GM21528 (cell line): ENCODE measurements around the gene RSAD2.
"Not testable (repeated sequence)": the region's sequence is repeated elsewhere in the genome, so short reads cannot be mapped to it uniquely, and the experiment has no call there.

ENCODE experiments used
- ATAC-seq: cut with Tn5 transposase; IDR thresholded peaks from one replicate; pipeline ENCODE4 v1.9.1; 2021; ENCODE audit warnings: mild to moderate bottlenecking, moderate library complexity; ENCODE audit not compliant: unreplicated experiment, low FRiP score

The RSAD2 gene

GRCh38 chr2:6877402-6878304 is at the start of gene RSAD2:
TSS of gene RSAD2 (plus strand) at chr2:6877777. CDS start at chr2:6877801, 24 bp downstream.
- ATAC-seq, result peak; percentile 89

- no peak for ATAC-seq
These were observed 49.3 kb upstream of the RSAD2 start for GRCh38 chr2:6828299-6828584.

GRCh38 chr2:6831229-6831628 is 46.3 kb upstream of the RSAD2 start:
- no peak for ATAC-seq

DNA sequence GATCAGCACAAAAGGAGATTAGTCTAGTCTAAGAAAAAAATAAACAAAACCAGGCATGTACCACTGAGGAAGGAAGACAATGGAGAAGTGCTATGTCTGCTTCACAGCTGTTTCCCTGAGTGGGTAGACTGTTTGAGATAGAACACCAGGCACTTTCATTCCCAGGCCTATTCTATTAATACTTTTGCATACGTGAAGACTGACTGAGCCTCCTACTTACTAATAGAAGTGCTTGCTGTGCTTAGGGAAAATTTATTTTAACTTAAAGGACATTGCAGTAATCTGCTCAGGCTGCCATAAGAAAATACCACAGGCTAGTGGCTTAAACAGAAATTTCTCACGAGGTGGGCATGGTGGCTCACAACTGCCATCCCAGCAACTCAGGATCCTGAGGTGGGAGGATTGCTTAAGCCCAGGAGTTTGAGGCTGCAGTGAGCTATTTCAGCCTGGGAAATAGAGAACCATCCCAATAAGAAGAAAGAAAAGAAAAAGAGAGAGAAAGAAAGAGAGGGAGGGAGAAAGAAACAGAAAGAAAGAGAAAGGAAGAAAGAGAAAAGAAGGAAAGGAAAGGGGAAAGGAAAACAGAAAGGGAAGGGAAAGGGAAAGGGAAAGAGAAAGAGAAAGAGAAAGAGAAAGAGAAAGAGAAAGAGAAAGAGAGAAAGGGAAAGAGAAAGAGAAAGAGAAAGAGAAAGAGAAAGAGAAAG is 44.8 kb upstream of the RSAD2 start:
- no peak for ATAC-seq

DNA sequence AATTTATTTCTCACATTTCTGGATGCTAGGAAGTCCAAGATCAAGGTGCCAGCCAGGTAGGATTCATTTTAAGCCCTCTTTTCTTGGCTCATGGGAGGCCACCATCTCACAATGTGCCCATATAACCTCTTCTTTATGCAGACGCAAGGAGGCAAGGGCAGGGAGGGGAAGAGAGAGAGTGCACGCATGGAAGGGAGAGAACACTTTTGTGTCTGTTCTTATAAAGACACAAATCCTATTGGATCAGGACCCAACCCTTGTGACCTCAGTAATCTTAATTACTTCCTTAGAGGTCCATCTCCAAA is 44.3 kb upstream of the RSAD2 start:
- ATAC-seq, result no peak

GRCh38 chr2:6834163-6834562 is 43.4 kb upstream of the RSAD2 start:
- ATAC-seq, result no peak

GRCh38 chr2:6835467-6835866 is 42.1 kb upstream of the RSAD2 start:
- ATAC-seq, result no peak

DNA sequence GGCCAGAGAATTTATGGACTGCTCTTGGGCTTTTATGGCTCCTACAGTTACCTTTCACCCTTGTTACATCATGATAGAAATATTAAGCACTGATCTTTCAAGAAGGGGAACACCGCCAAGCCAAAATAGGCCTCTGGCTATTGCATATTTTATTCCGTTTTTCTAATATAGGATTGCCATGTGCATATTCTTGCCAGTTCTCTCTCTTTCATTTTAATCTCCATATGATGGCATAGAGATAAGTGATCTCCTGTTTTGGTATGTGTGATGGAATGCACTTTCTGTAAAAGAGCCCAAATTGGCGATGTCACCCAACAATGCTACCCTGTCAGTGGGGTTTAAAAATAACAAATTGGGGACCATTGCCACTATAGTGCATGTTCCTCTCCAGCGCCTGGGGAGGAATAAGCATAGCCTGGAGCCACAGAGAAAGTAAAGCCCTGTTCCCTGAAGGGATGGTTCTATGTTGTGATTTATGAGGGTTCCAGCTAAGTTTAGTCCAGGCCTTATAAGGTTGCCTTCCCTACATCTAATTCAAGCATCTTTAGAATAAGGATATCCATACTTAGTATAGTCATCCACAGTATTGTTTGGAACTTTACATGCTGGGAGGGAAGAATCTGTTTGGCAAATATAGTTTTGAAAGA is 38.8 kb upstream of the RSAD2 start:
- no peak for ATAC-seq

DNA sequence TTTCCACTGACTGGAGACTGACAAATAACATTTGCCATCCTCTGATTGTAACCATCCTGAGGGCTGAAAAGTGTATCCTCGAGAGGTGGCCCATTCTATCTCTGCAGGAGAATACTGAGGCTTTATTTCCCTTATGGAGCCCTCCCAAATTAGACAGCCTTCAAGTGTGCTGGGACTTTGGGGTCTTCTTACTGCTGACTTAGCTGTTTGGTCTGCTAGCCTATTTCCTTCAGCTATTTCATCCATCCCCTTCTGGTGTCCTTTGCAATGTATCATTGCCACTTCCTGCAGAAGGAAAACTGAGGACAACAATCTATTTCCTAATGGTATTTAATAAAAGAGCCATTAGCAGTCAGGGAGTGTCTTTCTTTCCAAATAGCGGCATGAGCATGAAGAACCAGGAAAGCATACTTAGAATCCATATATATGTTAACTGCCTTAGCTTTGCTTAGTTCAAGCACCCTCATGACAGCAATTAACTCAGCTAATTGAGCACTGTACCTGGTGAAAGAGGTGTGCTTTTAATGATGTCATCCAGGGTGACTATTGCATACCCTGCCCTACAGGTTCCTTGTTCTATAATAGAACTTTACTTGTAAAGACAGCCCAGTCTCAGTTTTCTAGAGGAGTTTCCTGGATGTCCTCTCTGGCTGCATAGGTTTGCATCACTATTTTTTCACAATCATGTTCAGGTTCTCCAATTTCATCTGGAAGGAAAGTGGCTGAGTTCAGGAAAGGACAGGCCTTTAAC is 35.9 kb upstream of the RSAD2 start:
- ATAC-seq, result no peak

- no peak for ATAC-seq
These were observed 32.3 kb upstream of the RSAD2 start for GRCh38 chr2:6845312-6845711.

DNA sequence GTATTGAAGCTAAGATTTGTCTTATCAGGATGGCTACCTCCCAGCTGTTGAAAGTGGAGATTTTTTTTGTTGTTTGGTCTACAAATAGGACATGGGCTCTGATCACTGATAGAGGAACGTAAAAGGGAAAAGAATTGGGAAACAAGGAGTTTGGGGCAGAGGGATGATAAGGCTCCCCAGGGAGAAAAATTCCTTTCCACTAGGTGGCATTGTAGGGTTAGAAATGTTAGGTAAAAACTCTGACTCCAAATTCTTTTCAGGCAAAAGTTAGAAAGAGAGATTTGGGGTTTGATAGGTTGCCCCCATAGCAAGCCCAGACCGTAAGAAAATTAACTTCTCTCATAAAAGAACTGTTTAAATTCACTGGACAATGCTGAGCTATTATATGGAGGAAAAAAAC is 31.7 kb upstream of the RSAD2 start:
- ATAC-seq, result no peak

DNA sequence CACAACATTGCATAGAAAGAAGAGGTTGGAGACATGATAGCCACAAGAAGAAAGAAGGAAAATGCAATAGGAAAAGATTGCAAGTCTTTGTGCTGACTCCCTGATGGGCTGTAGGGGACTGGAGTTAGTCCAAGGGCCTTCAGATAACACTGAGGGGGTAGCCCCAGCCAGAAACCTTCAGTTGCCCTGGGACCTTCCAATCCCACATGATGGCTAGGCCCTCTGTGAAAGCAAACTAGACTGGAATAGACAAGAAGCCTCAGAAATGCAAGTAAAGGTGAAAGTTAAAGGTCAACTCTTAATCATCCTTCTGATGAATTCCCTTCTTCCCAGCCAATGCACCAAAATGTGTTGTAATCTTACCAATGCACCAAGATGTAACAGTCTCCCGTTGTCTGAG is 31.0 kb upstream of the RSAD2 start:
- ATAC-seq, result no peak

DNA sequence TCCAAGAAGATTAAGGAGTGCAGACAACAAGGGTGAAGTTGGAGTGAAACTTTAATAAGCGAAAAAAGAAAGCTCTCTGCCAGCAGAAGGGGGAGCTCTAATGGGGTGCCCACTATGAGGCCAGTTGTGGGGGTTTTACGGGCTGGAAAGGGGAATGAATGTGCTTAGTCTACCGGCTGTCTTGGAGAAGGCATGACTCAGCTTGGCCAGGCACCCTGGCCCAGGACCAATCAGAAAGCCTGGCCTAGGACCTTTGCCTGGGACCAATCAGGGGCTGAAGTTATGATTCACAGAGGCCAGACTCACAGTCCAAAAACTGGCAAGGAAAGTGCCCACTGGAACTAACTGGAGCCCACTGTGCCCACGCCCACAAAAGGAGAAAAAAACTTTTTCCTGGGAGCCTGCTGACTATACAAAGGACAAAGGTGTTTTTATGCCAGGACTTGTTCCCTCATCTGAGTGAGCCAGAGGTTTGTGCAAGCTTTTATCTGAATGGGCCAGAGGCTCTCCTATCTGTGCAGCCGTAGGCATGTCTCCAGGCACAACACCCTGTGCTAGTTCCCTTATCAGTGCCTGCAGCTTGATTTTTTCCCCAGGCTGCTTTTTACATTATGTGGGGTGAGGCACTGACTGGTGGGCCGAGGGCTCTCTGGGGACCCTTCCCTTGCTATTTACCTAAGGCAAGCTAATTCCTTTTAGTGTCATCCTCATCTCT is 30.5 kb upstream of the RSAD2 start:
- no peak for ATAC-seq

GRCh38 chr2:6852195-6852594 is 25.4 kb upstream of the RSAD2 start:
- no peak for ATAC-seq

- ATAC-seq, result no peak
These were observed 23.2 kb upstream of the RSAD2 start for GRCh38 chr2:6854416-6854815.

DNA sequence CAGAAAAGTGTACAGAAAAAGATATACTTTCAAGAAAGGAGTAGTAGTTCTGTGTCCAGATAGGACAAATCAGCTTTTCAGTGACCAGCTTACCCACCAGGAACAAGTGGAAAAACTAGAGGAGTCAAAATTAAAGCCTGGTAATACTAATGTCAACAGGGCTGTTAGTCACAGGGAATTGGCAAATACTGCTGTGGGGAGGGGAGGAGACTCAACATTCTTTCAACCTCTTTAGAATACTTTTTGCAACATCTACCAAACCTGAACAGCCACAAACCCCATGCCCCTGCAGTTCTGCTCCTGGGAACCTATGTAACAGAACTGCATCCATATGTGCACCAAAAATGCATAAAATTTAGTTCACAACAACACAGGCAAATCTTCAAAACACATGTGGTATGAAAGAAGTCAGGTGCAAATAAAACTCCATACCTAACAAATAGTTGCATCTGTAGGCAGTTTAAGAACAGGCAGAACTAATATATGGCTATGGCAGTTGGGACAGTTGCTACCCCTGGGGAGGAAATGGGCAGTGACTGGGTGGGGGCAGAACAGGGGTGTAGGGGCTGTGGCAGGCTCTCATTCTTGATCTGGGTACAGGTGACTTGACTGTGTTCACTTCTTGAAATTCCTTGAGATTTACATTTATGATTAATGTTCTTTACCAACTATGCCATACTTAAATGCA is 21.6 kb upstream of the RSAD2 start:
- ATAC-seq, result no peak

GRCh38 chr2:6856548-6856920 is 21.0 kb upstream of the RSAD2 start:
- no peak for ATAC-seq

GRCh38 chr2:6858466-6859027 is 19.0 kb upstream of the RSAD2 start:
- ATAC-seq, result not testable (repeated sequence)

- ATAC-seq, result no peak
These were observed 17.3 kb upstream of the RSAD2 start for GRCh38 chr2:6860296-6860695.

DNA sequence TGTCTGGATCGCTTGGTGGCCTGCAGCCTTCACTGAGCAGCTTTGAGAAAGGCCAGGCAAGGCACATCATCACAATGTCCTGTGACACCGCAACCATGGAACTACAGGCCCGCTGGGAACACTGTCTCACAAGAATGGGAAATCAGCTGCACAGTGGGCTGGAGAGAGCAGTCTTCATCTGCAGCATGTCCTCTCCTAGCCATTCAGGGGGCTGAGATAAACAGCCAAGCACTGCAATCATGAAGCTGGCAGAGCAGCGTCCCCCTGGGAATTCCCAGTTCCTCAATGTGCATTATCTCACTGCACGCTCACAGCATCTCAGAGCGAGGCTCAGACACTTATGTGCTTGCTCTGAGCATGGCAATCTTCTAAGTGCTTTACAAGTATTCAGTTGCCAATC is 13.8 kb upstream of the RSAD2 start:
- ATAC-seq, result no peak
